A549 (cell line): ENCODE measurements around the gene SAA1. TPM values are rescaled to one million over a fixed set of nuclear protein-coding genes. Genes with fewer than 3 reads are reported as not detected.

ENCODE experiments used
- ATAC-seq, 2 experiments: fragments of 200-7000 bp in 1 of 2; fragments of >200 bp in 1 of 2; cut with Nextera tagmentation in 1 of 2; cut with Tn5 transposase in 1 of 2; 3 replicates each; pipeline versions ENCODE4 v1.8.0 to v1.9.1; 2018 to 2020; ENCODE audit warnings: mild to moderate bottlenecking in 1 of 2, moderate library complexity in 1 of 2
- CTCF ChIA-PET: fragments of 300-600 bp; sonication (Branson Sonifier 250); formaldehyde crosslinking; extraction: SDS; loops from one replicate; lab custom pipeline; 2021; ENCODE audit warnings: antibody characterized with exemption, inconsistent platforms; lab: Yijun Ruan, JAX
- POLR2A ChIA-PET: fragments of 350-600 bp; formaldehyde crosslinking; extraction: SDS; loops from one replicate; lab custom pipeline; 2021; ENCODE audit warnings: antibody characterized with exemption, inconsistent platforms; lab: Yijun Ruan, JAX
- DNase-seq, 2 experiments: peaks; one replicate each; pipeline versions ENCODE4 v3.0.0 to v3.0.0-alpha.2; 2011 to 2016; ENCODE audit warnings: low read depth in 1 of 2, low spot score in 1 of 2
- FAIRE-seq: peaks from 2 replicates; lab custom pipeline; 2011; peaks lifted over from hg19 to GRCh38; lab: Jason Lieb, UNC
- H3K27ac ChIP-seq, 2 experiments: fragments of >200 bp; sonication (Bioruptor Twin); formaldehyde crosslinking; 3 replicates each; pipeline ENCODE4 v1.5.1; 2016 to 2017
- H3K4me1 ChIP-seq: fragments of >200 bp; sonication (Bioruptor Twin); formaldehyde crosslinking; 3 replicates; pipeline ENCODE4 v1.6.1; 2016
- H3K4me2 ChIP-seq: fragments of >200 bp; sonication (Bioruptor Twin); formaldehyde crosslinking; 3 replicates; pipeline ENCODE4 v1.6.1; 2016
- H3K4me3 ChIP-seq: fragments of >200 bp; sonication (Bioruptor Twin); formaldehyde crosslinking; 3 replicates; pipeline ENCODE4 v1.5.1; 2016
- H3K9me3 ChIP-seq: fragments of >200 bp; sonication (Bioruptor Twin); formaldehyde crosslinking; 3 replicates; pipeline ENCODE4 v1.6.1; 2016
- BCL3 ChIP-seq: fragments of >200 bp; sonication (Bioruptor Twin); formaldehyde crosslinking; IDR thresholded peaks from 3 replicates; pipeline ENCODE4 v1.6.1; 2016
- CBX2 ChIP-seq: fragments of 200-600 bp; sonication (generic); IDR thresholded peaks from 2 replicates; pipeline ENCODE4 v1.6.1; 2016; ENCODE audit warnings: low read depth, mild to moderate bottlenecking, borderline replicate concordance
- CEBPB ChIP-seq, 2 experiments: fragments of >200 bp in 1 of 2; sonication (Bioruptor Twin) in 1 of 2; formaldehyde crosslinking in 1 of 2; IDR thresholded peaks; 2 replicates each; pipeline ENCODE4 v1.6.1; 2012 to 2016
- EHF ChIP-seq: fragments of 250-450 bp; sonication (Bioruptor Pico); IDR thresholded peaks from 2 replicates; pipeline ENCODE4 v1.5.0; 2020; ENCODE audit warnings: mild to moderate bottlenecking
- ELK1 ChIP-seq: fragments of 150-350 bp; IDR thresholded peaks from 2 replicates; pipeline ENCODE4 v1.6.1; 2014; ENCODE audit warnings: low read depth, mild to moderate bottlenecking, low read length
- HES2 ChIP-seq: fragments of >200 bp; sonication (Bioruptor Twin); formaldehyde crosslinking; IDR thresholded peaks from 2 replicates; pipeline ENCODE4 v1.6.1; 2016
- HMGXB4 ChIP-seq: fragments of 250-450 bp; sonication (Bioruptor Pico); IDR thresholded peaks from 2 replicates; pipeline ENCODE4 v1.5.0; 2021; ENCODE audit warnings: mild to moderate bottlenecking, moderate library complexity, borderline replicate concordance
- HOXB13 ChIP-seq: fragments of 250-450 bp; sonication (Bioruptor Pico); IDR thresholded peaks from 2 replicates; pipeline ENCODE4 v1.5.0; 2020; ENCODE audit warnings: low read depth, mild to moderate bottlenecking, moderate library complexity
- JUN ChIP-seq, 2 experiments: fragments of >200 bp; sonication (Bioruptor Twin); formaldehyde crosslinking; IDR thresholded peaks; 2 replicates in 1 of 2; 3 replicates in 1 of 2; pipeline ENCODE4 v1.6.1; 2016 to 2017
- JUNB ChIP-seq: fragments of >200 bp; sonication (Bioruptor Twin); formaldehyde crosslinking; IDR thresholded peaks from 2 replicates; pipeline ENCODE4 v1.6.1; 2016
- KDM5A ChIP-seq: fragments of 200-600 bp; sonication (generic); IDR thresholded peaks from 2 replicates; pipeline ENCODE4 v1.6.1; 2016; ENCODE audit warnings: antibody characterized with exemption, mild to moderate bottlenecking
- MAFK ChIP-seq: fragments of 450-650 bp; IDR thresholded peaks from 2 replicates; pipeline ENCODE4 v1.6.1; 2014; ENCODE audit not compliant: partially characterized antibody
- MAZ ChIP-seq: fragments of 150-350 bp; IDR thresholded peaks from 2 replicates; pipeline ENCODE4 v1.6.1; 2014; ENCODE audit warnings: antibody characterized with exemption, low read depth, low read length, borderline replicate concordance
- MYC ChIP-seq: IDR thresholded peaks from 2 replicates; pipeline ENCODE4 v1.6.1; 2012; ENCODE audit warnings: mild to moderate bottlenecking, inconsistent platforms, low read length, improper control_type of control experiment, borderline replicate concordance
- PBX3 ChIP-seq: IDR thresholded peaks from 2 replicates; pipeline ENCODE4 v1.6.1; 2012
- PHF8 ChIP-seq: fragments of 200-600 bp; sonication (generic); IDR thresholded peaks from 2 replicates; pipeline ENCODE4 v1.6.1; 2016; ENCODE audit warnings: low read depth, mild to moderate bottlenecking, antibody characterized with exemption, moderate library complexity, borderline replicate concordance
- POLR2A ChIP-seq: IDR thresholded peaks from 2 replicates; pipeline ENCODE4 v1.6.1; 2012; ENCODE audit warnings: mild to moderate bottlenecking, low read length
- POLR2AphosphoS2 ChIP-seq: conservative IDR thresholded peaks from 2 replicates; pipeline ENCODE4 v1.6.1; 2012; ENCODE audit warnings: low read length, improper control_type of control experiment, inconsistent platforms
- RCOR1 ChIP-seq: fragments of 150-350 bp; IDR thresholded peaks from 2 replicates; pipeline ENCODE4 v1.6.1; 2014; ENCODE audit warnings: antibody characterized with exemption, low read length, low read depth
- RFX5 ChIP-seq: fragments of 450-650 bp; IDR thresholded peaks from 2 replicates; pipeline ENCODE4 v1.7.1; 2014; ENCODE audit warnings: antibody characterized with exemption, mild to moderate bottlenecking, moderate library complexity
- RNF2 ChIP-seq: fragments of 200-600 bp; sonication (generic); IDR thresholded peaks from 2 replicates; pipeline ENCODE4 v1.6.1; 2016; ENCODE audit warnings: low read depth, mild to moderate bottlenecking, antibody characterized with exemption, moderate library complexity, borderline replicate concordance
- SMC3 ChIP-seq: fragments of >200 bp; sonication (Bioruptor Twin); formaldehyde crosslinking; IDR thresholded peaks from 3 replicates; pipeline ENCODE4 v1.6.1; 2018; ENCODE audit warnings: inconsistent platforms
- ZFP36 ChIP-seq: fragments of 450-650 bp; IDR thresholded peaks from 2 replicates; pipeline ENCODE4 v1.6.1; 2014; ENCODE audit warnings: borderline replicate concordance; ENCODE audit not compliant: partially characterized antibody
- ZSCAN20 ChIP-seq: fragments of 250-450 bp; sonication (Bioruptor Pico); IDR thresholded peaks from 2 replicates; pipeline ENCODE4 v1.8.0; 2022; ENCODE audit warnings: mild to moderate bottlenecking, moderate library complexity
- WGBS: methylation state at CpG from one replicate; pipeline ENCODE4 v1.1.6; 2017; ENCODE audit errors: missing lambda C conversion rate; 5-methylcytosine and 5-hydroxymethylcytosine counted together
- polyA plus RNA-seq, 4 experiments: library from polyadenylated mRNA; depleted of rRNA in 3 of 4; stranded (reverse); fragments of >200 nt; fragmentation: RNase III in 1 of 4; extraction: RNeasy Plus Mini Kit Qiagen cat#74134 plus additional on column Dnase treatment in 1 of 4; gene quantifications; 2 replicates in 3 of 4; 3 replicates in 1 of 4; pipeline ENCODE4 v1.2.3, GENCODE V29; 2011 to 2017

SAA1 gene
- polyA plus RNA-seq, 2 of the 4 experiments (the other 2 are of a cell fraction): 0.37 TPM; not detected in 1

GRCh38 chr11:18253778-18254338 is 12.2 kb upstream of the SAA1 start (continued):
- TF ChIP-seq HMGXB4 (no peak), PHF8 (no peak), CBX2 (no peak), KDM5A (no peak), MAZ (no peak), RCOR1 (no peak)

- FAIRE-seq: no peak
- CTCF ChIA-PET: interaction anchor here (1.5 kb wide), 1 partner anchor 11 kb away, joined by 3 read pairs; no protein-coding TSS in a partner anchor
- H3K4me2 ChIP-seq: no peak overlapping the region
- no peaks in the 10 kb centered on the region for H3K4me1 ChIP-seq
- H3K4me3 ChIP-seq: no peak overlapping the region
- TF ChIP-seq POLR2AphosphoS2 (no peak), EHF (CRISPR knock-in tag) (no peak), HOXB13 (no peak), HES2 (no peak), POLR2A (no peak), MAFK (no peak), ZSCAN20 (CRISPR knock-in tag) (no peak), MYC (no peak), HMGXB4 (no peak), BCL3 (no peak), JUNB (no peak), ZFP36 (no peak), JUN (IDR thresholded peaks at IDR 0.05) (no peak), SMC3 (no peak), RNF2 (no peak), RFX5 (no peak), CEBPB (IDR thresholded peaks at IDR 0.05) (no peak), ELK1 (no peak), PBX3 (no peak)
- no peaks in the 10 kb centered on the region for H3K9me3 ChIP-seq
- DNase-seq: no peak
- 17% methylated on average over 2 of the region's 2 CpGs for WGBS
- H3K27ac ChIP-seq: no peak overlapping the region
- ATAC-seq: no peak
- POLR2A ChIA-PET: no interaction called here
These were observed 11.2 kb upstream of the SAA1 start for GRCh38 chr11:18254781-18255361.
